Measurements from ENCODE around the gene SLC15A2. TPM values are rescaled to one million over a fixed set of nuclear protein-coding genes. Genes with fewer than 3 reads are reported as not detected.
A peak's percentile ranks its signal among the peaks of the same experiment; 100 is the strongest.

SLC15A2 gene
- polyA plus RNA-seq, 1 donor = 3.2 TPM

DNA sequence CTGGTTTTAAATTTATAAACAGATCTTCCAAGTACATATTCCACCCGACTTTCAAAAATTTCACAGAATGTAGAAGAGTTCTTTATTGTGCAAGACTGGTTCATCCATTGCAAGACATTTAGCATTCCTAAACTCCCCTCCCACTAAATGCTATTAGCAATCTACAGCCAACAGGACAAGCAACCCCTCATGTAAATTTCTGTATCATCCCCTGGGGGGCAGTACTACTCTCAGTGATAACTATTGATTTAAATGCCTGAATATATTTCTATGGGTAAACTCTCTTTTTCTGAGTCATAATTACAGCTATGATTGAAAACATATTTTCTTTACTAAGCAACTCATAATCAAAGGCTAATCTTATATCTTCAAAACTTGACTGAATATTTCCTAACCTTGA is 10.7 kb upstream of the SLC15A2 start:
- Histone ChIP-seq H3K4me1 (ENCODE audit: control insufficient read depth, insufficient read depth, low read length) (no peaks in the 10 kb centered on the region), H3K9me3 (ENCODE audit: control insufficient read depth, low read depth, low read length) (no peaks in the 10 kb centered on the region), H3K36me3 (ENCODE audit: control insufficient read depth, insufficient read depth, low read length) (no peaks in the 10 kb centered on the region), H3K27ac (ENCODE audit: low read length) (no peak overlapping the region), H3K4me3 (ENCODE audit: low read length) (no peak overlapping the region), H3K27me3 (ENCODE audit: control insufficient read depth, insufficient read depth, low read length) (no peaks in the 10 kb centered on the region)
- 60% methylated on average over 1 of the region's 1 CpG for whole genome bisulfite sequencing (ENCODE audit: insufficient coverage, low lambda C conversion rate)
- DNase-seq = peak in 1 of 2 donors; percentile 14

DNA sequence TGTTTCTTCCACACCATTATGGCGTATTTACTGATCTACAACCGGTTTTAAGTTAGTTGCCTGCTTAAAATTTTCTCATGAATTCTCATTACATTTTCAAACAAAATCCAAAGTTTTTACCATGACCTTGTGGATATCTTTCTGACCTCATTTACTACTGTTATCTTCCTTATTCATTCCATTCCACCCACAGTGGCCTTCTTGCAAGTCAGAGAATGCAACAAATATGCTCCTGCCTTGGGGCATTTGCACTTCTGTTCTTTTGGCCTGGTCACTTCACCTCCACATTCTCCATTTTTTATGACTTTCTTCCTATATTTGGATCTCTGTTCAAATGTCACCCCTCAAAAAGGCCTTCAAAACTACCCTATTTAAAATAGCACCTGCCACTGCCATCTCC is 8.8 kb upstream of the SLC15A2 start:
- H3K4me3 ChIP-seq (ENCODE audit: low read length) = no peak overlapping the region
- no peaks in the 10 kb centered on the region for H3K36me3 ChIP-seq (ENCODE audit: control insufficient read depth, insufficient read depth, low read length)
- no peaks in the 10 kb centered on the region for H3K27me3 ChIP-seq (ENCODE audit: control insufficient read depth, insufficient read depth, low read length)
- no peak overlapping the region for H3K27ac ChIP-seq (ENCODE audit: low read length)
- no peaks in the 10 kb centered on the region for H3K9me3 ChIP-seq (ENCODE audit: control insufficient read depth, low read depth, low read length)
- no peaks in the 10 kb centered on the region for H3K4me1 ChIP-seq (ENCODE audit: control insufficient read depth, insufficient read depth, low read length)
- no peak for DNase-seq
- 92% methylated on average over 2 of the region's 2 CpGs for WGBS (ENCODE audit: insufficient coverage, low lambda C conversion rate)

DNA sequence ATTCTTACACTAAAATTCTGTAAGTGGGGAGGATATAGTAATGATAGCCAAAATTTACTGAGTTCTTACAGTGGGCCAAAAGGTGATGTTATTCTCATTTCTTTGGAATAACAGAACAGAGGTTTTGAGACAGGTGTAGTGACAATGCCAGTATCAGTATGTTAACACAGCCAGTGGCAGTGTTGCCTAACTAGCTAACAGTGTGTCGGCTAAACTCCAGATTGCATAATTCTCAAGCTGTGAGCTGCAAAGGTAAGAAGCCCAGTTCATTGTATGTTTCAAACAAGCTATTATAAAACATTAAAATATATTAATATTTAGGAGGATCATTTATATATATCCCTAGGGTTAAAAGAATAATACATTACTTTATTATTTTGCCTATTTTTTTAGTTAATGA is 920 bp downstream of the SLC15A2 start:
- DNase-seq = peak; percentile 11 to 26
- Histone ChIP-seq H3K4me1 (ENCODE audit: control insufficient read depth, insufficient read depth, low read length) (peaks cover 2% of the 10 kb centered on the region), H3K4me3 (ENCODE audit: low read length) (no peak overlapping the region), H3K27ac (ENCODE audit: low read length) (no peak overlapping the region), H3K36me3 (ENCODE audit: control insufficient read depth, insufficient read depth, low read length) (no peaks in the 10 kb centered on the region), H3K9me3 (ENCODE audit: control insufficient read depth, low read depth, low read length) (no peaks in the 10 kb centered on the region), H3K27me3 (ENCODE audit: control insufficient read depth, insufficient read depth, low read length) (no peaks in the 10 kb centered on the region)
- WGBS (ENCODE audit: insufficient coverage, low lambda C conversion rate) = no CpG with 5 or more reads among the region's 1 CpG

DNA sequence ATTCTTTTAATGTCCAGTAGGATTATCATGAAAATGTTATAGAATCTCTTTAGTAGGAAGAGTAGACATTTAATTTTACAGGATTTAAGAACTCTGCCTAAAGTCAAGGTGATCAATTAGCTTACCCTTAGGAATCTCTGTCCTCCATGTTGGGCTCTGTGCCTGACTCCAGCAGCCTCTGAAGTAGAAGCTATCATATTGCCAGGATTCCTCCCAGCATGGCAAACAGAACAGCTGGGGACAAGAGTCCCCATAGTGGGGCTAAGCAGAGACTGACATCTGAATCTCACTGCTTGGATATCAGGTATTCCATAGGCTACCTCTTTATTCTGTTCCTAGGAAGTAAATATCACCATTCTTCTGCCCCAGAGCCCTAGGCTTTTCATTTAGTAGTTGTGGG is 1.5 kb downstream of the SLC15A2 start:
- peaks cover 2% of the 10 kb centered on the region for H3K4me1 ChIP-seq (ENCODE audit: control insufficient read depth, insufficient read depth, low read length)
- no peak for DNase-seq
- H3K27ac ChIP-seq (ENCODE audit: low read length) = no peak overlapping the region

DNA sequence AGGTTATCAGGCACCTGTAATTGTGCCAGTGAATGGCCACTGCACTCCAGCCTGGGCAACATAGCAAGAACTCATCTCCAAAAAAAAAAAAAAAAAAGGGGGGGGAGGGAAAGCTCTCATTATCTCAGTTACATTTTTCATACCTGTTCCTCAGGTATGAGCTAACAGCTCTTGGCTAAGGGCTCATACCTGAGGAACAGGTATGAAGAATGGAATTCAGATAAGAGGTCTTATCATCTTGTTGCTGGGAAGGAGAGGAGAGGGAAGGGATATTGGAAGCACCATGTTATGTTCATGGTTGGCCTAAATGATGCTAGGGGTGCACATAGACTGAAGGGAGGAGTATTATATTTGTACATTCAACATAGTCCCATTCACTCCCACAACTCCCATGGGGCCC is 2.6 kb downstream of the SLC15A2 start:
- no peaks in the 10 kb centered on the region for H3K36me3 ChIP-seq (ENCODE audit: control insufficient read depth, insufficient read depth, low read length)
- H3K27me3 ChIP-seq (ENCODE audit: control insufficient read depth, insufficient read depth, low read length) = no peaks in the 10 kb centered on the region
- H3K4me3 ChIP-seq (ENCODE audit: low read length) = no peak overlapping the region
- H3K9me3 ChIP-seq (ENCODE audit: control insufficient read depth, low read depth, low read length) = no peaks in the 10 kb centered on the region
- peak in 1 of 2 donors; percentile 11 for DNase-seq
- peaks cover 2% of the 10 kb centered on the region for H3K4me1 ChIP-seq (ENCODE audit: control insufficient read depth, insufficient read depth, low read length)
- H3K27ac ChIP-seq (ENCODE audit: low read length) = no peak overlapping the region

More for the DNA sequence above, 1.5 kb downstream of the SLC15A2 start:
- H3K9me3 ChIP-seq (ENCODE audit: control insufficient read depth, low read depth, low read length) = no peaks in the 10 kb centered on the region
- H3K4me3 ChIP-seq (ENCODE audit: low read length) = no peak overlapping the region
- H3K27me3 ChIP-seq (ENCODE audit: control insufficient read depth, insufficient read depth, low read length) = no peaks in the 10 kb centered on the region
- H3K36me3 ChIP-seq (ENCODE audit: control insufficient read depth, insufficient read depth, low read length) = no peaks in the 10 kb centered on the region

DNA sequence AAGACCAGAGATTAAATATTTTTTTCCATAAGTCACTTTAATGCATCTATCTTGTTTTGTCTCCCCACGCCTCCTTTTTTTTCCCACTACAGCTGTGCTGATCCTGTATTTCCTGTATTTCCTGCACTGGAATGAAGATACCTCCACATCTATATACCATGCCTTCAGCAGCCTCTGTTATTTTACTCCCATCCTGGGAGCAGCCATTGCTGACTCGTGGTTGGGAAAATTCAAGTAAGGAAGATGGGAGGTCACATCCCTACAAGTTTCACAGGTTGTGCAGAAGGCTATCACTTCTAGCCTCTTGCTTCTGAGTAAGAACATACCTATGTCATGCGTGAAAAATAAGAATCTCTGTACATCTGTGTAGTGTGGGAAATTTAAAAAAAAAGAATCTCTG is 3.1 kb downstream of the SLC15A2 start:
- Histone ChIP-seq H3K27me3 (ENCODE audit: control insufficient read depth, insufficient read depth, low read length) (no peaks in the 10 kb centered on the region), H3K4me3 (ENCODE audit: low read length) (no peak overlapping the region), H3K4me1 (ENCODE audit: control insufficient read depth, insufficient read depth, low read length) (peaks cover 2% of the 10 kb centered on the region), H3K27ac (ENCODE audit: low read length) (no peak overlapping the region), H3K36me3 (ENCODE audit: control insufficient read depth, insufficient read depth, low read length) (no peaks in the 10 kb centered on the region), H3K9me3 (ENCODE audit: control insufficient read depth, low read depth, low read length) (no peaks in the 10 kb centered on the region)
- WGBS (ENCODE audit: insufficient coverage, low lambda C conversion rate) = 100% methylated on average over 1 of the region's 3 CpGs
- DNase-seq = no peak

DNA sequence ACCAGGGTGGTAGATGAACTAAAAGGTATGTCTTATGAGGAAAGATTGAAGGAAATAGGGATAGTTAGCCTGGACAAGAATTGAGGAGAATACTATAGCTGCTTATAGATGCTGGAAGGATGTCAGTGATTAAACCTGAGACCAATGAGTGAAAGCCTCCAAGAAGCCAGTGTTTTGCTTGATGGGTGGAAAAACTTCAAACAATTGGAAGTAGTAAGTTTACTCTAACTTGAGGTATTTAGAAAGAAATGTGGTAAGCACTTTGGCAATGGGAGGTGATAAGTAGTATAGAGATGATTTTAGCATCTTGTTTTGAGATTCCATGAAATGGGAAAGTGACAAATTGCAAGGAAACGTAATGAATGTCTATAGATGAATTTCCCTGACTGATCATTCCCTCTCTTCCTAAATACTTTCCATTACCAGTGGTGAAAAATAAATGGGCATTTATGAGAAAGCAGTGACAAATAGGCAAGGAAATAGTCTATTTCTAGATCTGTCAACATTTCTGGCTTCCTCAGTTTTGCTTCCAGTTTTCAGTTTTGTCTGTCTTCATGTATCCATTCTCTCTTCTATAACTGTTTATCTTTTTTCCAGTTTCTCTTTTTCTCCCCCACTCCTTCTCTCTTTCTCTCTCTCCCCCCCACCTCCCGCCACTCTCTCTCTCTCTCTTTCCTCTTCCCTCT is 19.2 kb downstream of the SLC15A2 start:
- no peaks in the 10 kb centered on the region for H3K4me1 ChIP-seq (ENCODE audit: control insufficient read depth, insufficient read depth, low read length)
- no peak for DNase-seq
- no peaks in the 10 kb centered on the region for H3K9me3 ChIP-seq (ENCODE audit: control insufficient read depth, low read depth, low read length)
- WGBS (ENCODE audit: insufficient coverage, low lambda C conversion rate) = 83% methylated on average over 2 of the region's 2 CpGs
- no peaks in the 10 kb centered on the region for H3K36me3 ChIP-seq (ENCODE audit: control insufficient read depth, insufficient read depth, low read length)
- H3K27ac ChIP-seq (ENCODE audit: low read length) = no peak overlapping the region
- no peak overlapping the region for H3K4me3 ChIP-seq (ENCODE audit: low read length)
- no peaks in the 10 kb centered on the region for H3K27me3 ChIP-seq (ENCODE audit: control insufficient read depth, insufficient read depth, low read length)

DNA sequence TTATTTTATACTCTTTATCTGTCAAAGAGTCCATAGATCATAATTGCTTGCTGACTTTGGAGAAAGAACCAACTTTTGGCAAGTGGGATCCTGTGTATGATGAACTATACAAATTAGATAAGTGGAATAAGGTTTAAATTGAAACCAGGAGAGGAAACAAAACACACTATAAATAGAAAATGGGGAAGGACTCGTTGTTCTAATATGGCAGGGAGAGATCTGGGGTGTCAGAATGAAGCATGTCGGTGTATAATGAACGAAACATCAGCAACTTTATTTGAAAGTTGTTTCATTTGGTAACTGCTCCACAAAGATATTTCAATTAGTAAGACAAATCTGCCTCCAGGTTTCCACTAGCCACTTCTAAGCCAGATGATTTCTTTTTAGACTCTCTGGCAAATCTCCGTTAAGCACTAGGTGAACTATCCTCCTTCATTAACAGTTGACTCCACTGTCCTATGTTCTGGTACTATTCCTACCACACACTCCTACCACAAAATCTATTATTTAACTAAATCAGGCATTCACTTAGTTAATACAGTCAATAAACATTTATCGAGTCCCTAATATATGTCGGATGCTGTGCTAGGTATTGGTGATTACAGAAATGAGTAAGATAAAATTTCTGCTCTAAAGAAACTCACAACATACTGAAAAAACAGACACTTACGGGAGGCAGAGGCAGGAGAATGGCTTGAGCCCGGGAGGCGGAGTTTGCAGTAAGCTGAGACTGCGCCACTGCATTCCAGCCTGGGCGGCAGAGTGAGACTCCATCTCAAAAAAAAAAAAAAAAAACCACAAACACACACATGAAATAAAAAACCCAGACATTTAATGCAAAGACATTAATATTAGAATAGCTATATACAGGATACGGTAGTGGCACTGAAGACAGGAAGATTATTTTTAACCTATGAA is 20.1 kb downstream of the SLC15A2 start:
- no peak overlapping the region for H3K27ac ChIP-seq (ENCODE audit: low read length)
- WGBS (ENCODE audit: insufficient coverage, low lambda C conversion rate) = no CpG with 5 or more reads among the region's 12 CpGs
- no peaks in the 10 kb centered on the region for H3K27me3 ChIP-seq (ENCODE audit: control insufficient read depth, insufficient read depth, low read length)
- no peak overlapping the region for H3K4me3 ChIP-seq (ENCODE audit: low read length)
- no peaks in the 10 kb centered on the region for H3K4me1 ChIP-seq (ENCODE audit: control insufficient read depth, insufficient read depth, low read length)
- no peaks in the 10 kb centered on the region for H3K9me3 ChIP-seq (ENCODE audit: control insufficient read depth, low read depth, low read length)
- no peak for DNase-seq
- H3K36me3 ChIP-seq (ENCODE audit: control insufficient read depth, insufficient read depth, low read length) = no peaks in the 10 kb centered on the region

DNA sequence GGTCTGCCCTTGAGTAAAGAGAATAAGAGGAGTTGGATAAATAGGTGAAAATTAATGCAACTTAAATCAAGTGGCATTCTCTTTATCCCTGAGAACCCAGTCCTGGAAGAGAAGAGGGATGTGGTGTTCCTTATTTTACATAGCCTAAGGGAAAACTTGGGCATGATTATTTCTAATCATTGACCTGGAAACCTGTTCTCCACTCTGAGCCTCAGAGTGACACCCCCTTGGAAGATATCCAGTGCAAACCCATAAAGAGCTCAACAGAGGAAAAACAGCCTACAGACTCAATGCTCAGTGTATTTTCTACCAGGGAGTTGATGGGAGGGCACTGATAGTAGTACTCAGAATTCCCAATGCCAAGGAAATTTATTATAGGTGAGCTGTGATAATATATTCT is 22.0 kb downstream of the SLC15A2 start:
- H3K36me3 ChIP-seq (ENCODE audit: control insufficient read depth, insufficient read depth, low read length) = no peaks in the 10 kb centered on the region

DNA sequence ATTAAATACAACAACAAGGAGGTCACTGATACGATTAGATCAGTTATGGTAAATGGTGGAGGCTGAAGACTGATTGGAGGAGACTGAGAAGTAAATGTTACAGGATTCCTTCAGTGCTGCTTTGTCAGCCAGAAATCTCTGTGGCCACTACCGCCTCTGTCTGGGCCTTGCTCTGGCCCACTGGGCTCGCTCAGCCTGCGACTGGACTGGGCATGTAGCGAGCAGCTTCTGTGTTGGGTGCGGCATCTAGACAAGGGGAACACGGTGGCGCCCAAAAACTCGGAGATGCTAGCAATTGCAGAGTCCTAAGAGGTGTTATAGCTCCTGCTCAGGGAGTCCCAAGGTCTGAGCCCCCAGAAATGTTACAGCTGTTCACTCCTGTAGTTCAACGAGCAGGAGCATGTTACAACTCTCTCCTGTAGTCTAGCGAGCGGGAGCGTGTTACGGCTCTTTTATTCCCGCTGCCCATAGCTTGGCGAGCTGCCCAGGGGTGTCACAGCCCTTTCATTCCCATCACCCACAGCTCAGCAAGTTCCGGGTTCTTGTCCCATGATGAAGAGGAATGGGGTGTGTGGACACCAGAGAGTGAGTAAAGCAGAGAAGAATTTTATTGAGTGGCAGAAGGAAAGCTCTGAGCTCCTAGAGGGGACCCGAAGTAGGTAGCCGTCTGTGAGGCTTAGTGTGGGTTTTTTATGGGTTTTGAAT is 24.7 kb downstream of the SLC15A2 start:
- no peaks in the 10 kb centered on the region for H3K36me3 ChIP-seq (ENCODE audit: control insufficient read depth, insufficient read depth, low read length)
- H3K4me3 ChIP-seq (ENCODE audit: low read length) = no peak overlapping the region
- H3K9me3 ChIP-seq (ENCODE audit: control insufficient read depth, low read depth, low read length) = no peaks in the 10 kb centered on the region
- WGBS (ENCODE audit: insufficient coverage, low lambda C conversion rate) = no CpG with 5 or more reads among the region's 19 CpGs
- H3K4me1 ChIP-seq (ENCODE audit: control insufficient read depth, insufficient read depth, low read length) = no peaks in the 10 kb centered on the region
- no peak for DNase-seq
- H3K27ac ChIP-seq (ENCODE audit: low read length) = no peak overlapping the region
- no peaks in the 10 kb centered on the region for H3K27me3 ChIP-seq (ENCODE audit: control insufficient read depth, insufficient read depth, low read length)

More for the DNA sequence above, 22.0 kb downstream of the SLC15A2 start:
- Histone ChIP-seq H3K9me3 (ENCODE audit: control insufficient read depth, low read depth, low read length) (no peaks in the 10 kb centered on the region), H3K4me3 (ENCODE audit: low read length) (no peak overlapping the region), H3K4me1 (ENCODE audit: control insufficient read depth, insufficient read depth, low read length) (no peaks in the 10 kb centered on the region), H3K27ac (ENCODE audit: low read length) (no peak overlapping the region), H3K27me3 (ENCODE audit: control insufficient read depth, insufficient read depth, low read length) (no peaks in the 10 kb centered on the region)
- DNase-seq = no peak

Measured in large intestine (tissue), 3 donors.